ENCODE measurements around the gene NDUFB10. TPM values are rescaled to one million over a fixed set of nuclear protein-coding genes. Genes with fewer than 3 reads are reported as not detected.

Gene NDUFB10
- total RNA-seq, 3 donors from 2014 or later: 204 to 212 (median 210) TPM

GRCh38 chr16:1945559-1946391 is 13.6 kb upstream of the NDUFB10 start:
- TF ChIP-seq, protein P1, sequence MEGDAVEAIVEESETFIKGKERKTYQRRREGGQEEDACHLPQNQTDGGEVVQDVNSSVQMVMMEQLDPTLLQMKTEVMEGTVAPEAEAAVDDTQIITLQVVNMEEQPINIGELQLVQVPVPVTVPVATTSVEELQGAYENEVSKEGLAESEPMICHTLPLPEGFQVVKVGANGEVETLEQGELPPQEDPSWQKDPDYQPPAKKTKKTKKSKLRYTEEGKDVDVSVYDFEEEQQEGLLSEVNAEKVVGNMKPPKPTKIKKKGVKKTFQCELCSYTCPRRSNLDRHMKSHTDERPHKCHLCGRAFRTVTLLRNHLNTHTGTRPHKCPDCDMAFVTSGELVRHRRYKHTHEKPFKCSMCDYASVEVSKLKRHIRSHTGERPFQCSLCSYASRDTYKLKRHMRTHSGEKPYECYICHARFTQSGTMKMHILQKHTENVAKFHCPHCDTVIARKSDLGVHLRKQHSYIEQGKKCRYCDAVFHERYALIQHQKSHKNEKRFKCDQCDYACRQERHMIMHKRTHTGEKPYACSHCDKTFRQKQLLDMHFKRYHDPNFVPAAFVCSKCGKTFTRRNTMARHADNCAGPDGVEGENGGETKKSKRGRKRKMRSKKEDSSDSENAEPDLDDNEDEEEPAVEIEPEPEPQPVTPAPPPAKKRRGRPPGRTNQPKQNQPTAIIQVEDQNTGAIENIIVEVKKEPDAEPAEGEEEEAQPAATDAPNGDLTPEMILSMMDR (IDR thresholded peaks at IDR 0.05): no peak
- no peak for DNase-seq
- peaks cover 24% of the 10 kb centered on the region for H3K4me1 ChIP-seq (ENCODE audit: low read depth)

GRCh38 chr16:1946495-1947368 is 12.6 kb upstream of the NDUFB10 start:
- intact Hi-C loops (cut with DNase I, micrococcal nuclease): no loop called here
- DNase-seq (no peak), ATAC-seq (no peak)
- H3K4me3 ChIP-seq: no peak overlapping the region
- peaks cover 14% of the 10 kb centered on the region for H3K4me1 ChIP-seq (ENCODE audit: low read depth)
- TF ChIP-seq, protein P1 (IDR thresholded peaks at IDR 0.05): no peak
- no peaks in the 10 kb centered on the region for H3K9me3 ChIP-seq
- H3K36me3 ChIP-seq (ENCODE audit: low read depth): no peaks in the 10 kb centered on the region

More at GRCh38 chr16:1945559-1946391, 13.6 kb upstream of the NDUFB10 start:
- H3K4me3 ChIP-seq: no peak overlapping the region
- intact Hi-C loops (cut with DNase I, micrococcal nuclease): no loop called here
- H3K9me3 ChIP-seq: no peaks in the 10 kb centered on the region
- no peak for ATAC-seq
- no peaks in the 10 kb centered on the region for H3K36me3 ChIP-seq (ENCODE audit: low read depth)

GRCh38 chr16:1947369-1947670 is 12.0 kb upstream of the NDUFB10 start:
- no peak for DNase-seq
- no peak for ATAC-seq
- TF ChIP-seq, protein P1 (IDR thresholded peaks at IDR 0.05): no peak
- Histone ChIP-seq H3K4me3 (no peak overlapping the region), H3K36me3 (ENCODE audit: low read depth) (no peaks in the 10 kb centered on the region), H3K9me3 (no peaks in the 10 kb centered on the region), H3K4me1 (ENCODE audit: low read depth) (peaks cover 9% of the 10 kb centered on the region)
- intact Hi-C loops (cut with DNase I, micrococcal nuclease): no loop called here

GRCh38 chr16:1949507-1949906 is 9.8 kb upstream of the NDUFB10 start:
- Histone ChIP-seq H3K4me1 (ENCODE audit: low read depth) (no peaks in the 10 kb centered on the region), H3K9me3 (no peaks in the 10 kb centered on the region), H3K4me3 (no peak overlapping the region), H3K36me3 (ENCODE audit: low read depth) (no peaks in the 10 kb centered on the region)
- DNase-seq (no peak), ATAC-seq (no peak)
- intact Hi-C loops (cut with DNase I, micrococcal nuclease): no loop called here
- TF ChIP-seq, protein P1 (IDR thresholded peaks at IDR 0.05): no peak

DNA sequence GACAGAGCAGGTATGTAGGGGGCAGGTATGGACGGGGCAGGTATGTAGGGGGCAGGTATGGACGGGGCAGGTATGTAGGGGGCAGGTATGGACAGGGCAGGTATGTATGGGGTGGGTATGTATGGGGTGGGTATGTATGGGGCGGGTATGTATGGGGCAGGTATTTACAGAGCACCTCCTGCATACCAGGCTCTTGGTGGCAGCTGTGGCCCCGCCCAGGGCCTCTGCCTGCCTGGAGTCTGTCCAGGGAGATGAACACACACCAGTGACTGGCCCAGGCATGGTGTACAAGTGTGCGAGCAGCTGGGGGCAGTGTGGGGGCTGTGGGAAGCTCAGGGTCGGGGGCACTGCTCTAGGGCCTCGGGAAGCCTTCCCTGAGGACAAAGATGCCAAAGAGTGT is 9.3 kb upstream of the NDUFB10 start:
- H3K4me3 ChIP-seq: no peak overlapping the region
- intact Hi-C loops (cut with DNase I, micrococcal nuclease): no loop called here
- ATAC-seq: peak; percentile 53
- TF ChIP-seq, protein P1 (IDR thresholded peaks at IDR 0.05): no peak
- no peaks in the 10 kb centered on the region for H3K4me1 ChIP-seq (ENCODE audit: low read depth)
- no peaks in the 10 kb centered on the region for H3K9me3 ChIP-seq
- no peaks in the 10 kb centered on the region for H3K36me3 ChIP-seq (ENCODE audit: low read depth)
- DNase-seq: peak in 1 of 3 donors; percentile 50
